ENCODE results near the gene CD248.
A peak's percentile ranks its signal among the peaks of the same experiment; 100 is the strongest.

CD248 gene

DNA sequence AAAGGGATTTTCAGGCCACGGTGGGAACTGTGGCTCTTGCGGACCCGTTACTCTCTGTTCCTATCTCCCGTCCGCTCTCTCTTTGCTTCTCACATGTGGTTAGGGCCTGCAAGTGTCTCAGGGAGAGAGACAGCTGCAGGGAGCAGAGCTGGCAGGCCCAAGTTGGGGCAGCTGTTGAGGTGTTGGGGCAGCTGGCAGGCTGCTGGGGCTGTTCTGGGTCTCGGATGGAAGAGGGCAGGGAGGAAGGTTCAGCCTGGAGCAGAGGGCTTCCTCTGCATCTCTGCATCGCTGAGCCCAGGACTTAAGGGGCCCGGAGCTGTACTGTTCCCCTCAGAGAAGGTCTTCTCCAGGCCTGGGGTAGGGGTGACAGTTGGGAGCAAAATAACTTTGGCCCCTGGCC lies 41.4 kb downstream of the CD248 start:
- DNase-seq, result no peak

DNA sequence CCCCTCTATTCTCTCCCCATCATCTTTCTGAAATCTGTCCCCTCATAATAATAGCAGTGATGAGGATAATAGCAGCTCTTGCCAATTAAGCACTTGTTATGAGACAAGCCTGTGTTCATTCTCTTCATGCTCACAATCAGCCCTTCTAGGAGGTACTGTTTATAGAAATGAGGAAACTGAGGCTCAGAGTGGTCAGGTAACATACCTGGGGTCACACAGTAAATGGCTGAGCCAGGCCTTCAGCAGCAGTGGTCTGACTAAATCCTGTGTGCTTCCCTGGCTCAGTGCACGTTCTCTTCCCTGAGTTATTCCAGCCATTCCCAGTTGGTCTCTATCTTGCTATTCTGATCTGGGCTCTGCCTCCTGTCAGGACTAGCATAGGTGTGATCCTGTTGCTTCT lies 42.6 kb downstream of the CD248 start:
- DNase-seq, result no peak

DNA sequence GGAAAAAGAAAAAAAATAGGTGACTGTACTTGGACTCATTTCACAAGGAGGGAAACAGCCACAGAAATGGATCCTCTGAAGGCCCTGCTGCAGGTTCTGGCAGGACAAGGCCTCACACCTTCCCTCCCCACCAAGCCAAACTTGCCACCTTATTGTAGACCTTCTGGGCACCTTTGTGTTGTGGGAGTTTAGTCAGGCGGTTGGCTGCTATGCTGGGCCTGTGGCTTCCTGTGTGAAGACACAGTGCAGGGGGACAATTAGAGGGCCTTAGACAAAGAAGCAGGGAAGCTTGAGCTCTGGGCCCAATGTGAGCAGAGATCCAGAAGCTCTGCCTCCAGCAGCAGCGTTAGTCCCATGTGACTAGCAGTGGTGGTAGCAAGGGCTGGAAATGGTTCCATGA lies 44.2 kb downstream of the CD248 start:
- DNase-seq, result no peak

DNA sequence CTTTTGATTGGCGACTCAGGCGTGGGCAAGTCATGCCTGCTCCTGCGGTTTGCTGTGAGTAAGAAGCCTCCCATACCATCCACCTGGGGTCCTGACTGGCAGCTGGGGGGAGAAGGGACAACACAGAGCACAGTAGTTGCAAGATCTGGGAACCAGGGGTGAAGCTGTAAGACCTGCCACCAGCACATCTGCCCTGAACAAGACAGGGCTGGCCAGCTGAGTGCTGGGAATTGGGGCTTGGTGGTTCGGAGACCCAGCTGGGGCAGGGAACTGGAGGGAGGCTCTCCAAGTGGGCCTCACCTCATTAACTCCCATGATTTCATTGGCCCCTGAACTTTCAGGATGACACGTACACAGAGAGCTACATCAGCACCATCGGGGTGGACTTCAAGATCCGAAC lies 45.0 kb downstream of the CD248 start:
- DNase-seq, result no peak

DNA sequence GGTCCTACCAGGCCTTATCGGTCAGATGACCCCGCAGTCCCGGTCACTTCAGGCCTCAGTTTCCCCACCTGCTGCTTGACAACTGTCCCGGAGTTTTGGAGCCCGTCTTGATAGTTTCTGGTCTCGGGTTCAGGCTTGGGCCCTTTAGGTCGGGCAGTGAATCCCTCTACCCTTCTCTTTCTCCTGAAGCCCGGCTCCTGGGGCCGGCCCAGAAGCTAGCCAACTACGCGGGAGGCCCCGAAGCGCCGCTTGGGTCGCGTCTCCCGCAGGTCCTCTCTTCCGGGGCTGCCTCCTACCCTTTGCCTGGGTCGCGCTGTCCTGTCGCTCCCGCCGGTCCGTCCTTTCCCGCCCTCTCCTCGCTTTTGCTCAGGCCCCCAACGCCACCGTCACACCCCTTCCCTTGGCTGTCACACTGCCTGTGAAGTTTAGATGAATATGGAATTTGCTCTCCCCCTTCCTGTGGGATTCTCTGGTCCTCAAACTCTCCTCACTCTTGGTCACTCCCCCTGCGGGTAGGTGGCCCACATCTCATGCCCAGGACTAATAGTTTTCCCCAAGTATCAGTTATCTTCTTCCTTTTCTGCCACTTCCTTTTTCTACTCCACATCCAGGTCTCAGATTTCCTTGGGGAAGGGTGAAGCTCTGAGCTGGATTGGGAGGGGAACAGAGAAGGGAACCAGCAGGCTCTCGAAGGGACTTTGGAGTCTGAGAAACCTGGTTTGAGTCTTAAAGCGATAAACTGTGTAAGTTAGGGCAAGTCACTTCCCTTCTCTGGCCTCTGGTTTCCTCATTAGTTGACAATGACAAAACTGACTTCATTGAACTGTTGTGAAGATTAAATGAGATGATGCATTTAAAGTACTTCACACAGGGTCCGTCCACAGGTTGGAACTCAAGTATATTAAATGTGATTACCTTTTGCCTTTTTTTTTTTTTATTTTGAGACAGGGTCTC lies 47.6 kb downstream of the CD248 start:
- peak; percentile 23 for DNase-seq

DNA sequence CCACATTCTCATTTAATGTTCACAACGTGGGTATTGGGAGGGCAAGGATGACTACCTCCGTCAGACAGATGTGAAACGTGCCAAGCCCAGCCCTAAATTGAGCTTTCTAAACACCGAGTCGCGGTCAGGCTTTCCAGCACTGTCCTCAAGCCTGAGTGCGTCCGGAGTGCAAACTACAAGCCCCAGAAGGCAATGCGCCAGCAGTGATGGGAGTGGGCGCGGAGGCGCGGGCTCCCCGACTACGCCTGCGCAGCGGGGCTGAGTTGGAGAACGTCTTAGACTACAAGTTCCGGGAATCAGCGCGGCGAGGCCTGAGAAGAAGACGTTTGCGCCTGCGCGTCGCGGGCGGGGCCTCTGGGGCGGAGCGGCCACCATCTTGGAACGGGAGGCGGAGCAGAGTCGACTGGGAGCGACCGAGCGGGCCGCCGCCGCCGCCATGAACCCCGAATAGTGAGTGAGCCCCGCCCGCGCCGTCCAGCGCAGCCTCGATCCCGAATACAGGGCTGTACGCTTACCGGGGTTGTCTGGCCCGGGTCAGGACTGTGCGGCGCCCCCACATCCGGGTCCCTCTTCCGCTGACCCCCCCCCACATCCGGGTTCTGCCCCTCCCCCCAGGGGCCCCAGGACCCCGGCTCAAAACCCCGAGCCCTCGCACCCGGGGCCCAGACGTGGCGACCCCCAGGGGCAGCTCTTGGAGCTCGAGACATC lies 48.4 kb downstream of the CD248 start, which contains the start of gene RAB1B:
Gene RAB1B, plus strand, starts transcription at position 396 of the 708 bp plus-strand sequence. Its CDS starts 41 bp downstream, at position 437.
- DNase-seq, result peak; percentile 99

DNA sequence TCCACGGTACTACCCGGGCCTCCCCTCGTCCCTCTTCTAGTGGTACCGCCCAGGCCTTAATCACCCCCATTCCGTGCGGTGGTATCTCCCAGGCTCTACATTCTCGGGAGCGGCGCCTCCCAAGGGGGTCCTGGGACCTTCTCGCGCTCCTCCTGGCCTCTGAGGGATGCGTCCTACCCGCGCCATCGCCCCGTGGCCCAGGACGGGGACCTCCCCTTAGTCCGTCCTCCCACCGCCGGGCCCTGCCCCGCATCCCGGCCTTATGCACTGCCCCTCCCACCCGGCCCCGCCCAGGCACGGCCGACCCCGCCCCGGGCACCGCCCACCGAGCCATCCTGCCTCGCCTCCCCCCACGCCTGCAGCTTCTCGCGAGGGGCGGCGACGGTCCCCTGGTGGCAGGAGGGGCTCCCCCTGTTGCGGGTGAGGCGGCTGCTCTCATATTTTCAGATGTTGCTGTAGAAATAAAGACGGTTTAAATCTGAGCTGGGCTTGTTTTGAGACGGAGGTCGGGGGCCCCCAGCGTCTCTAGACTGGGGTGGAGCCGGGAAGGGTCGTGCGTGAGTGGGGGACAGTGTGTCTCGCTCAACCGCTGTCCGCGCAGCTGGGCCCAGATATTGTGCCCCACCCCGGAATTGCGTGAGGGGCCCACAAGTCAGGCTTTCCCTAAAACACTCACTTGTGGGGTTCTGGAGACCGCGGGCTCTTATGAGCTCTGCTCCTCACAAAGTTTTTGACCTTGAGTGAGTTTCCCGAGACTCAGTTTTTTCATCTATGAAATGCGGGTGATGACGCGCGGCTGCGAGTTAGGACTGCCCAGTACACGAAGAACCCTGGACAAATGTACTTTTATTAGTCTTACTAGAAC lies 49.2 kb downstream of the CD248 start:
- DNase-seq, result peak; percentile 78

DNA sequence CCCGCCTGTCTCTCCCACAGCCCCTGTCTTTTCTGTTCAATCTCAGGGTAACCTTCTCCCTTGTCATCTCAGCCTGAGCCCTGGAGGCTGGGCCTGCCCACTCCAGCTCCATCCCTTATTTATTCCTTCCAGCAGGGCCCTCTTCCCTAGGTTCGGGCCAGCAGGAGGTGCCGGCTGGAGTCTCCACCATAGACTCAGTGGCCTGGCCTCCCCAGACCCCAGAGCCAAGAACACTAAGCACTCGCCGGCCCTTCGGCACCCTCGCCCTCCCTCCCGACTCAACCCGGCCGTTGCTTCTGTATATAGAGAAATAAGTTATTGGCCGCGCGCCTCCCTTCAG lies 49.8 kb downstream of the CD248 start:
- no peak for DNase-seq

DNA sequence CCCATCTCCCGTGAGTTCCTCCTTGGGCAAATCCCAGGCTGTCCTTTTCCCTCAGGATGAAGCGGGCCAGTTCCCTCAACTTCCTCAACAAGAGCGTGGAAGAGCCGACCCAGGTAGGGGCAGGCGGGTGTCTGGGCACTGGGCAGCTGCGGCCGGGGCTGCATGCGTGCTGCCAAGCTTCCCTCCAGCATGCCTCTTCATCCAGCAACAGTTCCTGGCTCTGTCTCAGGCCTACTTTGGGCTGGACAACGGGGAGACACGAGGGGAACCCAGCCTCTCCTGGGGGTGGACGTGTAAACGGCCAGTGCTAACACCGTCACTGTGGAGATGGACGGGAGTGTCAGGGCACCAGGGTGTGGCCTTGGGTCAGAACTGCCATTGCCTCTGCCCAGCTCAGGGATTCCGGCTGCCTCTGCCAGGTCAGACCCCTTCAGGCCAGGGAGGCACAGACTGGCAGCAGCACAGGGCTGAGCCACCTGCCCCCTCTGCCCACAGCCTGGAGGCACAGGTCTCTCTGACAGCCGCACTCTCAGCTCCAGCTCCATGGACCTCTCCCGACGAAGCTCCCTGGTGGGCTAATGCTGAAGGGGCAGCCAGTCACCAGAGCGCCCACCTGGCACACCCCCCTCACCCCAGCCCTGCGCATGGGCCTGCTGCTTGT lies 50.3 kb downstream of the CD248 start:
- DNase-seq, result no peak

DNA sequence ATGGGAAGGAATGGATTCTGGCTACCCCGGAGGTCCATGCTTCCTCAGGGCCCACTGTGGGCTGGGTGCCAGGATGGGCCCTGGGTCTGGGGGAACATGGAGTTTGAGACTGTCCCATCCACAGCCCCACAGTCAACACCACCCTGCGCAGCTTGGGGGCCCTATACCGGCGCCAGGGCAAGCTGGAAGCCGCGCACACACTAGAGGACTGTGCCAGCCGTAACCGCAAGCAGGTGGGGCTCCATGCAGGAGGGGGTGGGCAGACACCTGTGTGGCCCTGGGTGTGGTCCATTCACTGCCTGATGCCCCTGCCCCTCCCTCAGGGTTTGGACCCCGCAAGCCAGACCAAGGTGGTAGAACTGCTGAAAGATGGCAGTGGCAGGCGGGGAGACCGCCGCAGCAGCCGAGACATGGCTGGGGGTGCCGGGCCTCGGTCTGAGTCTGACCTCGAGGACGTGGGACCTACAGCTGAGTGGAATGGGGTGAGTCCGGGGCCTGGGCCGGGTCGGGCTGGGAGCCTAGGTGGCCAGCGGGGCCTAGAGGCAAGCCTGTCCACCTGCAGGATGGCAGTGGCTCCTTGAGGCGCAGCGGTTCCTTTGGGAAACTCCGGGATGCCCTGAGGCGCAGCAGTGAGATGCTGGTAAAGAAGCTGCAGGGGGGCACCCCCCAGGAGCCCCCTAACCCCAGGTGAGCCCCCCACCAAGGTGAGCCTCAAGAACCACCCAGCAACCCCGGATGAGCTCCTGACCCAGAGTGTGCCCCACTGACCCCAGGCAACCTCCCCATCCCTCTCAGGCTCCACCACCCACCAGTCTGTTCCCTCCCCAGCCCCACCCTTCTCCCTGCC lies 51.1 kb downstream of the CD248 start:
- no peak for DNase-seq

DNA sequence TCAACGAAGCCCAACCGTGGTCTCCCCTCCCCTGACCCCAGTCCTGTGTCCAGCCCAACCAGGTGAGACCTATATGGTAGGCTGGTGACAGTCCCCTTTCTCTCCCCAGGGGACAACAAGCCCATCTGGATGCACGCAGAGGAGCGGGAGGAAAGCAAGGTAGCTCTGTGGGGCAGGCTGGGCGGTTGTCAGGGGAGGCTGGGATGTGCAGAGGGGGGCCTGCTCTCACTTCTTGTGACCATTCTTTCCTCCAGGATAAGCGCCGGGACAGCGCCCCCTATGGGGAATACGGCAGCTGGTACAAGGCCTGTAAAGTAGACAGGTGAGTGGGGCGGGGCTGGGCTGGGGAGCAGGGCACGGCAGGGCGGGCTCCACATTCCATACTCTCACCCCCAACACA lies 51.9 kb downstream of the CD248 start:
- DNase-seq, result no peak
